NCI-H510A treated with DMSO at 0.1 percent for 48 hours (cell line): ENCODE results near the gene MRPL41.
A peak's percentile ranks its signal among the peaks of the same experiment; 100 is the strongest.
"Not testable (repeated sequence)": the region's sequence is repeated elsewhere in the genome, so short reads cannot be mapped to it uniquely, and the experiment has no call there.

Source experiments
- DNase-seq: peaks from one replicate; lab custom pipeline; 2025; lab: John Stamatoyannopoulos, UW

Gene MRPL41

GRCh38 chr9:137551264-137552021 is at the start of gene MRPL41:
TSS of gene MRPL41 (plus strand) at chr9:137551879. CDS start at chr9:137552082, 203 bp downstream.
- peak; percentile 84 for DNase-seq

- no peak for DNase-seq
Measured at GRCh38 chr9:137502008-137502911, 49.4 kb upstream of the MRPL41 start.

GRCh38 chr9:137504432-137504777 is 47.3 kb upstream of the MRPL41 start:
- no peak for DNase-seq

GRCh38 chr9:137505421-137506140 is 46.1 kb upstream of the MRPL41 start:
- no peak for DNase-seq

- DNase-seq: no peak
Measured at GRCh38 chr9:137506274-137506673, 45.4 kb upstream of the MRPL41 start.

- DNase-seq: no peak
Measured at GRCh38 chr9:137506702-137507171, 44.9 kb upstream of the MRPL41 start.

GRCh38 chr9:137509198-137509597 is 42.5 kb upstream of the MRPL41 start:
- DNase-seq: no peak

GRCh38 chr9:137511126-137511525 is 40.6 kb upstream of the MRPL41 start:
- DNase-seq: not testable (repeated sequence)

GRCh38 chr9:137511758-137512463 is 39.8 kb upstream of the MRPL41 start:
- DNase-seq: no peak

GRCh38 chr9:137513136-137513535 is 38.5 kb upstream of the MRPL41 start:
- DNase-seq: not testable (repeated sequence)

GRCh38 chr9:137513801-137514570 is 37.7 kb upstream of the MRPL41 start:
- not testable (repeated sequence) for DNase-seq

- no peak for DNase-seq
Measured at GRCh38 chr9:137514691-137515337, 36.9 kb upstream of the MRPL41 start.

- no peak for DNase-seq
Measured at GRCh38 chr9:137515338-137515724, 36.3 kb upstream of the MRPL41 start.

- no peak for DNase-seq
Measured at GRCh38 chr9:137516144-137516917, 35.3 kb upstream of the MRPL41 start.

GRCh38 chr9:137518661-137519459 is 32.8 kb upstream of the MRPL41 start:
- not testable (repeated sequence) for DNase-seq

- DNase-seq: no peak
Measured at GRCh38 chr9:137519553-137519952, 32.1 kb upstream of the MRPL41 start.

- no peak for DNase-seq
Measured at GRCh38 chr9:137520614-137521404, 30.9 kb upstream of the MRPL41 start.
